Daoy (cell line): Measurements from ENCODE around the gene RPIA. TPM values are rescaled to one million over a fixed set of nuclear protein-coding genes. Genes with fewer than 3 reads are reported as not detected.
"Not testable (repeated sequence)": the region's sequence is repeated elsewhere in the genome, so short reads cannot be mapped to it uniquely, and the experiment has no call there.

Source experiments
- DNase-seq: peaks from one replicate; pipeline ENCODE4 v3.0.0-alpha.2; 2015; ENCODE audit warnings: low read depth
- total RNA-seq: library from RNA; depleted of rRNA; stranded (reverse); fragments of >200 nt; shearing (Covaris generic); gene quantifications from 2 replicates; pipeline ENCODE4 v1.2.3, GENCODE V29; 2014; rRNA removed

Gene RPIA
- total RNA-seq, 1 experiment from 2014 or later: 7.6 TPM

DNA sequence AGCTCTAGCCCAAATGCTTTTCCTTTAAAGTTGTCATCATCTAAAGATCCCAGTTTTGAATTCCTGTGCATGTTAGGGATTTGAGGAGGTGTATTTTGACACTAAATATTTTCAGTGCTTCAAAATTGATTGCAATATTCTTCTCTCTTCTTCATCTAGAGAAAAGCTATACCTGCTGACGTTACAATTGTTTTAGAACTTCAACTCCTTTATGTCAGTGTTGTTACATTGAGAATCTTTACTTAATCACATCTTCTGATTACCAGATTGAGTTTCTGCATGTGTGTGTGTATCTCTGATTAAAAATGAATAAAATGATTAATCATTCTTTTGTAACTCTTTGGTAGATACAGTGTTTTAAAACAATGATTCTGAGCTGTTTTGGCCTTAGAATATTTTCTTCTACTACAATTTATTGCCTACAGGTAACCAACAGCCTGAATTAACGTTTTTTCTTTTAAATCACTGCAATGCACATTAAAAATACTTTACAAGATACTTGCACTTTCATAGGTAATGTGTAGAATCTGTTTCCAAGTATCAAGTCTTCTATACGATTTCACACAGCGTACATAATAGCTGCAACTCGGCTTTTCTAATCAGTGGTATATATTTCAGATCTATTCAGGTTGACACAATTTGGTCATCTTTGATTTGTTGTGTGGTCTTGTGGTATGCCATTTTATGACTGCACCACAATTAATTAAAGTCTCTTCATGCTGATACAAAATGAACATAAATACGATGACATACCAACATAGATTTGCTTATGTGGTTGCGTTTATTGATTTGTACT lies 82.0 kb downstream of the RPIA start:
- not testable (repeated sequence) for DNase-seq

DNA sequence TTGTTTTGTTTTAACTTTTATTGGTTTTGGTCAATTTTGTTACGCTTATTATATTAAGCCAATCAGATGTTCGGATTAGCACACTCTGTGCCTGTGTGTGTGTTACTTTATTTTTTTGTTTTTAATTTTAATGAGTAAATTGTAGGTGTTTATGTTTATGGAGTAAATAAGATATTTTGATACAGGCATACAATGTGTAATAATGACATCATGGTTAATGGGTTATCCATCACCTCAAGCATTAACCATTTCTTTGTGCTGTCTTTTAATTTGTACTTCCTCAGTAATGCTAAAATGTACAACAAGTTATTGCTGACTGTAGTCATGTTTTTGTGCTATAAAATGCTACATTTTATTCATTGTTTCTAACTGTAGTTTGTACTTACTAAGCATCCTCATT lies 97.7 kb downstream of the RPIA start:
- not testable (repeated sequence) for DNase-seq

DNA sequence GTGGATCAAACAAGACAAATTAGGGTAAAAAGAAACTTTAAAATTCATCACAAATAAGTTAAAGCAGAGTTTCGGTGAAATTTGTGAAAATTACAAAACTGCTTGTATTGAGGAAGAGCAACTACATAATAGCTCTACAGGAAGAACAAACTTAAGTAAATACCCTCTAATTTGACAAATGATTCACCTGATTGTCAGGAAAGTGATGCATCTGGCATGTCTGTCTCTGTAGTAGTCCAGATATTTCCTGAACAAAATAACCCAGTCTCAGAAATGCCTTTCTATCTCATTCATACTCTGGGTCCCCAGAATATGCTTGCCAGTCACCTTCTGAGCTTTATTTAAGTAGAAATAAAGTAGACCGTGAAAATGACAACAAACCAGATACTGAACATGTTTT lies 104.5 kb downstream of the RPIA start:
- not testable (repeated sequence) for DNase-seq

DNA sequence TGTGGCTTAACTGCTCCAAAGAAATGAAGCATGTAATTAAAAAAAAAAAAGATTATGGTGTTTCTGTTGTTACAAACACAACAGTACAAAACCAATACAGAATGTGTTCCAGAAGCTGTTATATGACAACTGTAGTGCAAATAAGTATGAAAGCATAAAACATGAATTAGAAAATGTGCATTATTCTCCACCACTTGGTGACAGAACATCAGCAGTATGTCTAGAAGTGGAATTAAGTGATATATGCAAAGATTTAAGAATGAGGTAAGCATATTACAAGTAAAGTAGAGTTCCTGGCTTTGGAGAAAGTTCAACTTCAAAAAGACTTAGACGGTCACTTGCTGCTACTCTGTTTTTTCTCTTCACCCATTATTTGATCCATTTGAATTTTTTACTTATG lies 105.0 kb downstream of the RPIA start:
- not testable (repeated sequence) for DNase-seq

DNA sequence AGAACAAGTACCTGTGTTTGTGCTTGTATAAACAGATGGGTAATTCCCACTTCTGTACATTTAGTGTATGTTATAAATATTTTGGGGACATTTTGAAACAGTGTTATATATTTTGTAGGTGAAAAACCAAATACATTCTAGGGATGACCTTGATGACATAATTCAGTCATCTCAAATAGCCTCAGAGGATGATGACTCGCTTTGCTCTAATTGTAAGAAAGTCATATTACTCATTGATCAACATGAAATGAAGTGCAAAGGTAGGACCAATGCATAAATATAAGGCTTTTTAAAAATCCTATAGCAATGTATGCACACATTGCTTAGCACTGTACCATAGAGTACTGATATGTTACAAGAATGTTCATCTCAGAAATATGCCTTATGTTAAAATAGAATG lies 105.7 kb downstream of the RPIA start:
- DNase-seq: not testable (repeated sequence)

Other genes starting within 250 kb of the RPIA start
- gene FOXI3, start 239.0 kb upstream of the RPIA start, total RNA-seq: 0.18 and 0.23 TPM in 2 replicates
- 12.6 and 16.3 TPM in 2 replicates for gene EIF2AK3, start 64.2 kb upstream of the RPIA start, total RNA-seq